Common myeloid progenitor, CD34-positive (primary cell): ENCODE data around the gene GSTA3.
"Not testable (repeated sequence)": the region's sequence is repeated elsewhere in the genome, so short reads cannot be mapped to it uniquely, and the experiment has no call there.

Source experiments
- CTCF ChIA-PET: fragments of 350-600 bp; sonication (Branson Sonifier 250); formaldehyde crosslinking; loops from one replicate; lab custom pipeline; 2021; ENCODE audit warnings: antibody characterized with exemption; lab: Charles Lee
- POLR2A ChIA-PET: fragments of 350-600 bp; sonication (Branson Sonifier 250); formaldehyde crosslinking; loops from one replicate; lab custom pipeline; 2021; ENCODE audit warnings: antibody characterized with exemption; lab: Charles Lee
- DNase-seq, 3 donors: peaks; one replicate each; pipeline versions ENCODE4 v3.0.0 to v3.0.0-alpha.2; 2013
- H3K27ac ChIP-seq, 2 experiments: 1 replicate in 1 of 2; 2 replicates in 1 of 2; pipeline ENCODE4 v1.7.0; 2013; ENCODE audit warnings: inconsistent platforms in 2 of 2, low read length in 2 of 2, mild to moderate bottlenecking in 2 of 2, low read depth in 1 of 2, moderate library complexity in 1 of 2; ENCODE audit not compliant: severe bottlenecking in 2 of 2, insufficient read depth in 1 of 2, poor library complexity in 1 of 2
- H3K27me3 ChIP-seq, 5 experiments: replicated peaks in 2 of 5; 1 replicate in 3 of 5; 2 replicates in 2 of 5; pipeline versions ENCODE4 v1.6.1 to v1.7.0; 2013; ENCODE audit warnings: low read length in 4 of 5, mild to moderate bottlenecking in 2 of 5, moderate library complexity in 2 of 5, inconsistent platforms in 1 of 5; ENCODE audit not compliant: insufficient read depth in 5 of 5, control insufficient read depth in 4 of 5
- H3K36me3 ChIP-seq, 4 experiments: 1 replicate in 2 of 4; 2 replicates in 2 of 4; pipeline versions ENCODE4 v1.6.1 to v1.7.0; 2013; ENCODE audit warnings: low read length in 3 of 4, control low read depth in 1 of 4, mild to moderate bottlenecking in 1 of 4; ENCODE audit not compliant: control insufficient read depth in 4 of 4, insufficient read depth in 4 of 4
- H3K4me1 ChIP-seq, 4 experiments: 1 replicate in 3 of 4; 2 replicates in 1 of 4; pipeline versions ENCODE4 v1.6.1 to v1.7.1; 2013; ENCODE audit warnings: low read length in 3 of 4, mild to moderate bottlenecking in 3 of 4, control low read depth in 1 of 4, inconsistent platforms in 1 of 4, moderate library complexity in 1 of 4; ENCODE audit not compliant: control insufficient read depth in 4 of 4, insufficient read depth in 4 of 4; ENCODE audit errors: control extremely low read depth in 1 of 4
- H3K4me3 ChIP-seq, 7 experiments: 1 replicate in 4 of 7; 2 replicates in 3 of 7; pipeline versions ENCODE4 v1.5.1 to v1.7.0; 2013; ENCODE audit warnings: mild to moderate bottlenecking in 7 of 7, low read length in 6 of 7, moderate library complexity in 6 of 7, inconsistent platforms in 2 of 7, low read depth in 2 of 7, control low read depth in 1 of 7; ENCODE audit not compliant: insufficient read depth in 4 of 7, control insufficient read depth in 1 of 7; ENCODE audit errors: extremely low read depth in 1 of 7
- H3K9me3 ChIP-seq, 5 experiments: 1 replicate in 4 of 5; 2 replicates in 1 of 5; pipeline versions ENCODE4 v1.6.1 to v1.7.1; 2013; ENCODE audit warnings: low read length in 4 of 5, mild to moderate bottlenecking in 2 of 5, inconsistent platforms in 1 of 5, low read depth in 1 of 5, moderate library complexity in 1 of 5; ENCODE audit not compliant: control insufficient read depth in 4 of 5, insufficient read depth in 2 of 5; ENCODE audit errors: control extremely low read depth in 1 of 5
- WGBS: methylation state at CpG from one replicate; pipeline ENCODE4 v1.1.5; 2013; ENCODE audit not compliant: insufficient coverage; 5-methylcytosine and 5-hydroxymethylcytosine counted together

Gene GSTA3

DNA sequence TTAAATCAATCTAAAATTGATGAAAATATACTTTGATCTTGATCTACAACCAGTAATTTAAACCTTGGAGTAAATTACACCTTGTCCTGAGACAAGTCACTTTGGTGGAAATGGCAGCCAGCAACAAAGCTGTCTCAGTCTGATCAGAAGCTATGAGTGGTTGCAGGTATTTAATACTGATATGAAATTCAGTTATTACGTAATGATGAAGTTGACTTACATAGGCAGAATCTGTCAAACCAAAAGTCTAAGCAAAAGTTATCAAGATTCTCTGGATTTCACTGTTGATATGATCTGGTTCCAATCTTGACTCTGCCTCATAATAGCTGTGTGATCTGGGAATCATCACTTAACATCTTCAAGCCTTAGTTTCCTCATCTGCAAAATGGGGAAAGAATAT lies 41.3 kb downstream of the GSTA3 start:
- no peaks in the 10 kb centered on the region for H3K27me3 ChIP-seq
- H3K4me1 ChIP-seq: no peaks in the 10 kb centered on the region
- H3K36me3 ChIP-seq: no peaks in the 10 kb centered on the region
- ChIA-PET POLR2A (no interaction called here), CTCF (interaction anchor here (0.8 kb wide), 1 partner anchor 10 kb away, joined by 3 read pairs; no protein-coding TSS in a partner anchor)
- H3K9me3 ChIP-seq: no peaks in the 10 kb centered on the region
- no peak overlapping the region for H3K27ac ChIP-seq
- WGBS: no CpG with 5 or more reads among the region's 1 CpG
- no peak for DNase-seq
- H3K4me3 ChIP-seq: no peak overlapping the region

DNA sequence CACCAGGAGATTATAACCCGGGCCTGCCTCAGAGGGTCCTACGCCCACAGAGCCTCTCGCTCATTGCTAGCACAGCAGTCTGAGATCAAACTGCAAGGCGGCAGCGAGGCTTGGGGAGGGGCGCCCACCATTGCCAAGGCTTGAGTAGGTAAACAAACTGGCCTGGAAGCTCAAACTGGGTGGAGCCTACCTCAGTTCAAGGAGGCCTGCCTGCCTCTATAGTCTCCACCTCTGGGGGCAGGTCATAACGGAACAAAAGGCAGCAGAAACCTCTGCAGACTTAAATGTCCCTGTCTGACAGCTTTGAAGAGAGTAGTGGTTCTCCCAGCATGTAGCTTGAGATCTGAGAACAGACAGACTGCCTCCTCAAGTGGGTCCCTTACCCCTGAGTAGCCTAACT lies 48.3 kb downstream of the GSTA3 start:
- H3K36me3 ChIP-seq, POLR2A ChIA-PET, DNase-seq, H3K27me3 ChIP-seq, H3K27ac ChIP-seq, CTCF ChIA-PET, H3K4me1 ChIP-seq, H3K9me3 ChIP-seq, H3K4me3 ChIP-seq: not testable (repeated sequence)
- 96% methylated on average over 7 of the region's 7 CpGs for WGBS

DNA sequence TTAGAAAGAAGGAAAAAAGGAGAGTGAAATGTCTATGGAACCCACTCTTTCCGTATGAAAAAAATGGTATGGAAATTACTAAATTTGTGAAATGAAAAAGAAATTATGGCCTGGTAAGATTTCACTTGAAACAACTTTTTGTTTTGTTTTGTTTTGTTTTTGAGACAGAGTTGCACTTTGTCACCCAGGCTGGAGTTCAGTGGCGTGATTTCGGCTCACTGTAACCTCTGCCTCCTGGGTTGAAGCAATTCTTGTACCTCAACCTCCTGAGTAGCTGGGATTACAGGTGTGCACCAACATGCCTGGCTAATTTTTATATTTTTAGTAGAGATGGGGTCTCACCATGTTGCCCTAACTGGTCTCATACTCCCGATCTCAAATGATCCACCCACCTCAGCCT lies 51.1 kb downstream of the GSTA3 start:
- Histone ChIP-seq H3K27me3 (peaks cover 0 to 2% (median 0%) of the 10 kb centered on the region in 5 experiments), H3K27ac (no peak overlapping the region), H3K4me1 (no peaks in the 10 kb centered on the region), H3K36me3 (no peaks in the 10 kb centered on the region), H3K4me3 (no peak overlapping the region), H3K9me3 (no peaks in the 10 kb centered on the region)
- DNase-seq: no peak
- POLR2A ChIA-PET: no interaction called here
- WGBS: 98% methylated on average over 4 of the region's 4 CpGs
- CTCF ChIA-PET: no interaction called here

DNA sequence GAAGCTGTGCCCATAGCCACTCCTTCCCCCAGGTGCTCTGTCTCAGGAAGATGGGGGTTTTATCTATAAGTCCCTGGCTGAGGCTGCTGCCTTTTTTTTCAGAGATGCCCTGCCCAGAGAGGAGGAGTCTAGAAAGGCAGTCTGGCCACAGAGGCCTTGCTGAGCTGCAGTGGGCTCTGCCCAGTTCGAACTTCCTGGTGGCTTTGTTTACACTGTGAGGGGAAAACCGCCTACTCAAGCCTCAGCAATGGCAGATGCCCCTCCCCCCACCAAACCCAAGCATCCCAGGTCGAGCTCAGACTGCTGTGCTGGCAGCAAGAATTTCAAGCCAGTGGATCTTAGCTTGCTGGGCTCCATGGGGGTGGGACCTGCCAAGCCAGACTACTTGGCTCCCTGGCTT lies 53.4 kb downstream of the GSTA3 start:
- H3K4me3 ChIP-seq, CTCF ChIA-PET, H3K27ac ChIP-seq, H3K9me3 ChIP-seq, H3K27me3 ChIP-seq, DNase-seq, H3K4me1 ChIP-seq, H3K36me3 ChIP-seq: not testable (repeated sequence)
- POLR2A ChIA-PET: interaction anchor here (0.6 kb wide), 1 partner anchor 166 kb away, joined by 3 read pairs; no protein-coding TSS in a partner anchor
- WGBS: 14% methylated on average over 3 of the region's 3 CpGs

DNA sequence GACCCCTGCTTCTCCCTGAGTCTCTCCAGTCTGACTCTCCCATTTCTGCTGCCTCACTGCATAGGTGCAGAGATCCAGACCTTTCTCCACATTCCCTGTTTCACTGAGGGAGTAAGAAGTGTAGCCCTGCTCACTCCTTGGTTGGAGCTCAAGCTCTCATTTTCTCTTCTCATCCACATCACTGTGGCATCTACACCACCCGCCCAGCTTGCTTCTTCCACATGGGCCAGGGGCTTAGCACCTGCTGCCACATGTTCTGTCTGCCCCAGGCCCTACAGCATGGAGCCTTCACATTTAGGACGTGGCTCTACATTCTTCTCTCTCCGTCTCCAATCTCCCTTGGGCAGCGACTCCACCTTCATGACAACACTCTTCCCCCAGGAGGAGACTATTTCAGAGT lies 60.4 kb downstream of the GSTA3 start:
- ChIA-PET POLR2A (no interaction called here), CTCF (no interaction called here)
- Histone ChIP-seq H3K4me1 (no peaks in the 10 kb centered on the region), H3K36me3 (no peaks in the 10 kb centered on the region), H3K27me3 (no peaks in the 10 kb centered on the region), H3K9me3 (peaks cover 1 to 8% (median 4%) of the 10 kb centered on the region in 5 experiments), H3K4me3 (no peak overlapping the region), H3K27ac (no peak overlapping the region)
- 97% methylated on average over 4 of the region's 4 CpGs for WGBS
- no peak for DNase-seq
